ENCODE results near the gene GAS6.

Gene GAS6

GRCh38 chr13:113887700-113888201 is 23.9 kb upstream of the GAS6 start:
- no peak for DNase-seq (ENCODE audit: low spot score)

GRCh38 chr13:113886561-113887112 is 22.8 kb upstream of the GAS6 start:
- DNase-seq (ENCODE audit: low spot score) = no peak

- no peak for DNase-seq (ENCODE audit: low spot score)
Observed at GRCh38 chr13:113884821-113885220, 20.9 kb upstream of the GAS6 start.

GRCh38 chr13:113883921-113884804 is 20.3 kb upstream of the GAS6 start:
- no peak for DNase-seq (ENCODE audit: low spot score)

GRCh38 chr13:113883314-113883811 is 19.5 kb upstream of the GAS6 start:
- no peak for DNase-seq (ENCODE audit: low spot score)

- DNase-seq (ENCODE audit: low spot score) = no peak
Observed at GRCh38 chr13:113882716-113883115, 18.8 kb upstream of the GAS6 start.

- DNase-seq (ENCODE audit: low spot score) = no peak
Observed at GRCh38 chr13:113882267-113882630, 18.4 kb upstream of the GAS6 start.

- no peak for DNase-seq (ENCODE audit: low spot score)
Observed at GRCh38 chr13:113881614-113882266, 17.9 kb upstream of the GAS6 start.

GRCh38 chr13:113880651-113881611 is 17.1 kb upstream of the GAS6 start:
- no peak for DNase-seq (ENCODE audit: low spot score)

GRCh38 chr13:113879494-113880360 is 15.9 kb upstream of the GAS6 start:
- no peak for DNase-seq (ENCODE audit: low spot score)

- no peak for DNase-seq (ENCODE audit: low spot score)
Observed at GRCh38 chr13:113879017-113879416, 15.1 kb upstream of the GAS6 start.

GRCh38 chr13:113877149-113877990 is 13.5 kb upstream of the GAS6 start:
- DNase-seq (ENCODE audit: low spot score) = no peak

GRCh38 chr13:113876346-113877148 is 12.7 kb upstream of the GAS6 start:
- DNase-seq (ENCODE audit: low spot score) = no peak

GRCh38 chr13:113875837-113876281 is 12.0 kb upstream of the GAS6 start:
- DNase-seq (ENCODE audit: low spot score) = no peak

GRCh38 chr13:113875429-113875815 is 11.5 kb upstream of the GAS6 start:
- no peak for DNase-seq (ENCODE audit: low spot score)

GRCh38 chr13:113874579-113875428 is 10.9 kb upstream of the GAS6 start:
- no peak for DNase-seq (ENCODE audit: low spot score)

- DNase-seq (ENCODE audit: low spot score) = no peak
Observed at GRCh38 chr13:113874177-113874576, 10.3 kb upstream of the GAS6 start.

GRCh38 chr13:113869263-113869662 is 5.4 kb upstream of the GAS6 start:
- DNase-seq (ENCODE audit: low spot score) = no peak
